Fibroblast of upper back skin (primary cell): ENCODE results near the gene MKS1.

Experiments
- DNase-seq: peaks from one replicate; pipeline ENCODE4 v3.0.0-alpha.2; 2013

The MKS1 gene

GRCh38 chr17:58219007-58219788, at the start of gene MKS1:
Gene MKS1, minus strand, starts transcription at chr17:58219255. Its CDS starts 25 bp downstream, at chr17:58219230.
- peak; percentile 90 for DNase-seq

GRCh38 chr17:58268326-58268725, 49.3 kb upstream of the MKS1 start:
- no peak for DNase-seq

- no peak for DNase-seq
These were observed 48.6 kb upstream of the MKS1 start for GRCh38 chr17:58267347-58268324.

GRCh38 chr17:58265902-58266875, 47.1 kb upstream of the MKS1 start:
- no peak for DNase-seq

- no peak for DNase-seq
These were observed 46.2 kb upstream of the MKS1 start for GRCh38 chr17:58265271-58265670.

GRCh38 chr17:58264407-58265103, 45.5 kb upstream of the MKS1 start:
- DNase-seq: no peak

- no peak for DNase-seq
These were observed 44.7 kb upstream of the MKS1 start for GRCh38 chr17:58263773-58264172.

- no peak for DNase-seq
These were observed 43.1 kb upstream of the MKS1 start for GRCh38 chr17:58262149-58262548.

GRCh38 chr17:58254803-58255202, 35.7 kb upstream of the MKS1 start:
- no peak for DNase-seq

GRCh38 chr17:58253082-58253481, 34.0 kb upstream of the MKS1 start:
- no peak for DNase-seq

GRCh38 chr17:58252141-58252540, 33.1 kb upstream of the MKS1 start:
- DNase-seq: no peak

GRCh38 chr17:58250344-58251011, 31.4 kb upstream of the MKS1 start:
- no peak for DNase-seq

- DNase-seq: peak; percentile 43
These were observed 30.4 kb upstream of the MKS1 start for GRCh38 chr17:58249270-58250133.

- DNase-seq: no peak
These were observed 29.9 kb upstream of the MKS1 start for GRCh38 chr17:58248955-58249269.

GRCh38 chr17:58247511-58248363, 28.7 kb upstream of the MKS1 start:
- no peak for DNase-seq

GRCh38 chr17:58246781-58247180, 27.7 kb upstream of the MKS1 start:
- DNase-seq: no peak

GRCh38 chr17:58246104-58246740, 27.2 kb upstream of the MKS1 start:
- no peak for DNase-seq

- peak; percentile 18 for DNase-seq
These were observed 26.5 kb upstream of the MKS1 start for GRCh38 chr17:58245428-58246103.
